Measurements from ENCODE around the gene AGBL4. TPM values are rescaled to one million over a fixed set of nuclear protein-coding genes. Genes with fewer than 3 reads are reported as not detected.
A peak's percentile ranks its signal among the peaks of the same experiment; 100 is the strongest.

Gene AGBL4
- total RNA-seq, 1 experiment from 2014 or later = not detected

DNA sequence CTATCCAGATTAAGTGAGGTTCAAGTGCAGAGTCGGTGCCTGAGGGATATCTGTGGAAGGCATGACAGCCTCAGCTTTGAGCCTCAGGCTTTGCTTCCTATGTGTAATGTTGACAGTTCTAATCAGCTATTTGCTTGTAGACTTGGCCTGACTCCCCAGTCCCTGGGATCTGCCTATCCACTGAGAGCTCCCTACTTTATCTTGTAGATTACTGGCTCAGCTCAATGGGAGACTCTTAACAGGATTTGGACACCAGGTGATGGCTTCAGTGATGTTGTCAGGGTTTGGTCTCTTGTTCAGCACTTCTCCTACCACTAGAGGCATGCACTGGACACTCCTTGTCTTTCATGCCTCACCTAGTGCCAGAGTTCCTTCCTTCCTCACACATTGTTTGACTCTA, 1120.5 kb downstream of the AGBL4 start:
- DNase-seq = no peak
- Histone ChIP-seq H3K36me3 (no peaks in the 10 kb centered on the region), H3K27me3 (no peaks in the 10 kb centered on the region), H3K4me3 (no peak overlapping the region), H3K9me3 (no peaks in the 10 kb centered on the region)

DNA sequence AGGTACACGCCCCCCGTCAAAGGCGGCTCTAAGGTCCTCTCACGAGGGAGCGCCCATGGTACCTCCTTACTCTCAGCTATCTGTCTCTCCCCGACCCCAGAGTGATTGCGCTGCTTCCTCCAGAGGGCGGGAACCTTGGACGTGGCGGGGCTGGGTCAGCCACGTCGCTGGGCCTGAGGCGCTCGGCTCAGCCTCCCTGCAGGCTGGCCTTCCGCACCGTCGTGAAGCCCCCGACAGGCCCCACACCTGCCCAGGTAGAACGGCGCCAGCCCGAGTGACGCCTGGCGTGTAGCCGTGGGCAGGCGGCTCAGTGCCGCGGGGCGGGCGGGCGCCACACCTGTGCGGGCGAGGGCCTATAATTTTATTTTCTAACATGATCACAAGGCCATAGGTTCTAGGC, 1124.9 kb downstream of the AGBL4 start:
- H3K36me3 ChIP-seq = no peaks in the 10 kb centered on the region
- H3K9me3 ChIP-seq = no peaks in the 10 kb centered on the region
- no peaks in the 10 kb centered on the region for H3K27me3 ChIP-seq
- no peak overlapping the region for H3K4me3 ChIP-seq
- no peak for DNase-seq

GRCh38 chr1:48889615-48890014, 1134.1 kb downstream of the AGBL4 start:
- no peaks in the 10 kb centered on the region for H3K9me3 ChIP-seq
- no peaks in the 10 kb centered on the region for H3K36me3 ChIP-seq
- H3K27me3 ChIP-seq = no peaks in the 10 kb centered on the region
- DNase-seq = no peak
- H3K4me3 ChIP-seq = no peak overlapping the region

GRCh38 chr1:48889082-48889481, 1134.7 kb downstream of the AGBL4 start:
- Histone ChIP-seq H3K27me3 (no peaks in the 10 kb centered on the region), H3K4me3 (no peak overlapping the region), H3K9me3 (no peaks in the 10 kb centered on the region), H3K36me3 (no peaks in the 10 kb centered on the region)
- no peak for DNase-seq

GRCh38 chr1:48887796-48888195, 1136.0 kb downstream of the AGBL4 start:
- H3K27me3 ChIP-seq = no peaks in the 10 kb centered on the region
- H3K9me3 ChIP-seq = no peaks in the 10 kb centered on the region
- DNase-seq = no peak

GRCh38 chr1:48882020-48882419, 1141.7 kb downstream of the AGBL4 start:
- no peaks in the 10 kb centered on the region for H3K36me3 ChIP-seq
- H3K9me3 ChIP-seq = no peaks in the 10 kb centered on the region
- DNase-seq = no peak
- H3K4me3 ChIP-seq = no peak overlapping the region
- H3K27me3 ChIP-seq = no peaks in the 10 kb centered on the region

More at GRCh38 chr1:48887796-48888195, 1136.0 kb downstream of the AGBL4 start:
- H3K36me3 ChIP-seq = no peaks in the 10 kb centered on the region
- no peak overlapping the region for H3K4me3 ChIP-seq

- Histone ChIP-seq H3K27me3 (no peaks in the 10 kb centered on the region), H3K4me3 (no peak overlapping the region), H3K36me3 (no peaks in the 10 kb centered on the region), H3K9me3 (no peaks in the 10 kb centered on the region)
- peak; percentile 80 for DNase-seq
Measured at GRCh38 chr1:48878191-48878940, 1145.4 kb downstream of the AGBL4 start.

DNA sequence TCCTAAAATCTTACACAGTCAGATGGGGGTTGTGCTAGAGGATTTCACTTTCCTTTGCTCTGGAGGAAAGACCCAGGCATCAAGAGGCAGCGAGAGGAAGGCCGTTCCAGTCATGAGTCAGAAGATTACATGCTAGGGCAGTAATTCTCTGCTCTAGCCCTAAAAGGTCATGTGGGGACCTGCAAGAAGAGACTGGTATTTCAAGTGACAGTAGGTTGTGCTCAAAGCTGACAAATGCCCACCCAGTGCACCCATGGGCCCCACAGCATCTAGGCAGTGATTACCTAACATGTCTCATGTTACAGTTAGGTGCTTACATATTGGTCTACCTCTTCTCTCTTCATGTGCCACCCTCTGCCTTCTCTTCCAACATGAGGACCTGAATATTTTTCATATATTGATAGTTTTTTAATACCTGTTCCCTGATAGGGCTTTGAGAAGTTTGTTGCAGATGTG, 1147.4 kb downstream of the AGBL4 start:
- Histone ChIP-seq H3K9me3 (no peaks in the 10 kb centered on the region), H3K4me3 (no peak overlapping the region), H3K36me3 (no peaks in the 10 kb centered on the region), H3K27me3 (no peaks in the 10 kb centered on the region)
- peak; percentile 56 for DNase-seq

DNA sequence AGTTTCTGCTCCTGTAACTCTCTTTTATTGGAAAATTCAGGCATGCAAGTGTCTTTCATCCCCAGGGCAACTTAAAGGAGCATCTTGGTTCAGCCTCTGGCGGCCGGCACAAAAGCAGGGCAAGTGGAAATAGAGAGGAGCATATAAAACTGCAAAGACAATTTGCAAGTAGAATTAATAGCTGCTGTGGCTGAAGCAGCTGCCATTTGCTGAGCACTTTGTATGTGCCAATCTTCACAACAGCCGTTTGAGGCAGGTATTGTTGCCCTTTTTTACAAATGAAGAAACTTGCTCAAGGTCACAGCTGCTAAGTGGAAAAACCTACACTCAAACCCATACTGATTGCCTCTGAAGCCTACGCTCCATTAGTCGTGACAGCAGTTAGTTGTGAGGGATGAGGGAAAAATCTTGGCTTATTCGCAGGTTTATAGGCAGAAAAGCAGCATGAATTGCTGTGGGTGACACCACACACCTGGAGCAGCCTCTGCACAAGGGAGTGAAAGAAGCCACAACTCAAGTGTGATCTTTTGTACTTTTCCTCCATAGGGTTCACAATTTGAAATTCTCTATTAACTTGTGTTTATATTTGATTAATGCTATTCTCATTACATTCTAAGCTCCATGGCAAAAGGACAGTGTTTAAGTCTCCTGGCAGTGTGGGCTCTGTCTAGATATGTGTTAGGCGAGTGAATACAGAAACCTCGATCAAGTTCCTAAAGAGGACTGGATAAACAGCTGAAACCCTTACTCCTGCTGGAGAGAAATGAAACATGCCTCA, 1148.0 kb downstream of the AGBL4 start:
- DNase-seq = no peak
- Histone ChIP-seq H3K9me3 (no peaks in the 10 kb centered on the region), H3K36me3 (no peaks in the 10 kb centered on the region), H3K27me3 (no peaks in the 10 kb centered on the region), H3K4me3 (no peak overlapping the region)

GRCh38 chr1:48873944-48874343, 1149.8 kb downstream of the AGBL4 start:
- H3K27me3 ChIP-seq = no peaks in the 10 kb centered on the region

DNA sequence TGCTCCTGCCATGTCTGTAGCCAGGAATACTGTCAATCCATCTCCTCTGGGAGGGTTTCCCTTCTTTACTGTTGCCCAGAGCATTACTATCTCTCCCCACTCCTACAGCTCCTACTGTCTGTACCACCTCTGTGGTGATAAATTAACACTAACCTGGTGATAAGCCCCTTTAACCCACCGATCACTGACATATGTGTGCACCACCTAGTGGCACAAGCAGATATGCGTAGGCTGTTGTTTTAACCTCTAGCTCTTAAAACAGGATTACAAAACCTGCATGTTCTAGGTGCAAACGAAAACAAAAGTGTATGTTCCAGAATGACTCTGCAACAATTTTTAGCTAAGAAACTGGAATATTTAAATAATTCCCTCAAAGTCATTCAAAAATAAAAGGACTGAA, 1153.2 kb downstream of the AGBL4 start:
- Histone ChIP-seq H3K4me3 (no peak overlapping the region), H3K9me3 (no peaks in the 10 kb centered on the region), H3K36me3 (no peaks in the 10 kb centered on the region), H3K27me3 (no peaks in the 10 kb centered on the region)
- no peak for DNase-seq

More at GRCh38 chr1:48873944-48874343, 1149.8 kb downstream of the AGBL4 start:
- DNase-seq = no peak
- Histone ChIP-seq H3K9me3 (no peaks in the 10 kb centered on the region), H3K4me3 (no peak overlapping the region), H3K36me3 (no peaks in the 10 kb centered on the region)

DNA sequence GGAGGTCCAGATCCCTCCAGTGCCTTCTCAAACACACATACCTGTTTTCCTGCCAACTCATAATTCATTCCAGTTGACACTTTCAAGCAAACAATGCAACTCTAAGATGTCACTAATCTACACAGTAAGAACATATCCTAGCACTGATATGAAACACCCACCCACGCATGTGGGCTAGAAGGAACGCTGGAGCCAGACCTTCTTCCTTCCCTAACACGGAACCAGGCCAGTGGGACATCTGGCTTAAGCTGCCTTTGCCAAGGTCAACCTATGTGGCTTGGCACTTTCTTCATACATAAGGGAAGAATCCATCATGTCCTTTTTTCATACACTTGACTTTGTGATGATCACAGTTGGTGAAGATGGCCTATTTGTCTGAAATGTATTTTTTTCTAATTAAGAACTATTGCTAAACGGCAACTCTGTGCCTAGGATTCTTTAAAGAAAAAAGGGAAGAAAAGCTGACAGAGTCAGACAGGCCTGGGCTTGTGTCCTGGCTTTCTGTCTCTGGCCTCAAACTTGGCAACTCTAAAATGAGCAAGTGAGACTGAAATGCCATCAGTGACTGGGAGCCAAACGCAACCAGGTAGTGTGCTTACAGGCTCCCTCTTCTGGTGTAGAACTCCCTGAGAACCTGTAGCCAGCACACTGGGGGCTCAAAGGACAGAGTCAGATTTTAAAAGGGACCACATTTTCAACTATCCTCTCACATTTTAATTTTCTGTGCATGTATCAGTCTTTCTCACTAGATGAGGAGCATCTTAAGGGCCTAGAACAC, 1154.4 kb downstream of the AGBL4 start:
- H3K36me3 ChIP-seq = no peaks in the 10 kb centered on the region
- DNase-seq = peak; percentile 83
- H3K4me3 ChIP-seq = no peak overlapping the region
- no peaks in the 10 kb centered on the region for H3K9me3 ChIP-seq
- no peaks in the 10 kb centered on the region for H3K27me3 ChIP-seq

DNA sequence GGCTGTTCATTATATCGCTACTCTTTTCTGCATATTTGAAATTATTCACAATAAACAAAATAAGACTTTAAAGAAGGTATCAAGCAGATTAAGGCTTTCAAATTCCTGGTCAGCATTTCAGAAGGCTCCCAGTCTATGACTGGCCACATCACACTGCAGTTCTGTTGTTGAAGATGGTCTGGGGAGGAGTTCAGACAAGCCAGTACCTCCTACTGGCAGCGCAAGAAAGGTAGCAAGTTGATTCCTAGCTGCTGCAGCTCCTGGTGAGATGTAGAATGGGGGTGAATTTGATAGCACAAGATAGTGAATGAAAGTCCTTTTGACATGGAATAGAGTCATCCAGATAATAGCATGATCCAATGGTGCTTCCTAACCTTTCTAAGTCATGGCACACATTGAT, 1158.8 kb downstream of the AGBL4 start:
- no peaks in the 10 kb centered on the region for H3K27me3 ChIP-seq
- DNase-seq = no peak
- peaks cover 26% of the 10 kb centered on the region for H3K9me3 ChIP-seq
- H3K4me3 ChIP-seq = no peak overlapping the region
- no peaks in the 10 kb centered on the region for H3K36me3 ChIP-seq

GRCh38 chr1:48859456-48859855, 1164.3 kb downstream of the AGBL4 start:
- no peak for DNase-seq
- Histone ChIP-seq H3K4me3 (no peak overlapping the region), H3K9me3 (peaks cover 26% of the 10 kb centered on the region)

GRCh38 chr1:48858200-48858920, 1165.4 kb downstream of the AGBL4 start:
- Histone ChIP-seq H3K9me3 (peaks cover 26% of the 10 kb centered on the region), H3K27me3 (no peaks in the 10 kb centered on the region)
- no peak for DNase-seq

More at GRCh38 chr1:48859456-48859855, 1164.3 kb downstream of the AGBL4 start:
- Histone ChIP-seq H3K27me3 (no peaks in the 10 kb centered on the region), H3K36me3 (no peaks in the 10 kb centered on the region)

DNA sequence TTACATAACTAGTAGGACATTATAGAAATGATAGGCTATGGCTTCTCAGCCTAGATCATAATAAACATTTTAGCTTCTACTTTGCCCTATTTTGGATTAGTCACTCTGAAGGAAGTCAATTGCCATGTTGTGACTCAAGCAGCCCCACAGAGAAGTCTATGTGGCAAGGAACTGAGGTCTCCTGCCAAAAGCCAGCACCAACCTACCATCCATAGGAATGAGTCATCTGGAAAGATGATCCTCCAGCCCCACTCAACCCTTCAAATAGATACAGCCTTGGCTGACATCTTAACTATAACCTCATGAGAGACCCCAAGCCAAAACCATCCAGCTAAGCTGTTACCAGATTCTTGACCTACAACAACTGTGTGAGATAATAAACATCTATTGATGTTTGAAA, 1170.7 kb downstream of the AGBL4 start:
- no peak overlapping the region for H3K4me3 ChIP-seq
- no peaks in the 10 kb centered on the region for H3K9me3 ChIP-seq
- H3K36me3 ChIP-seq = no peaks in the 10 kb centered on the region
- peak; percentile 93 for DNase-seq
- no peaks in the 10 kb centered on the region for H3K27me3 ChIP-seq

More at GRCh38 chr1:48858200-48858920, 1165.4 kb downstream of the AGBL4 start:
- H3K36me3 ChIP-seq = no peaks in the 10 kb centered on the region
- H3K4me3 ChIP-seq = no peak overlapping the region
